Ishikawa (cell line): ENCODE results near the gene GFI1B.

Experiments used
- CEBPB ChIP-seq: IDR thresholded peaks from 2 replicates; pipeline ENCODE4 v1.6.1; 2012
- CREB1 ChIP-seq: IDR thresholded peaks from 2 replicates; pipeline ENCODE4 v1.6.1; 2012; ENCODE audit warnings: low read depth
- EGR1 ChIP-seq: IDR thresholded peaks from 2 replicates; pipeline ENCODE4 v1.6.1; 2012
- EP300 ChIP-seq: IDR thresholded peaks from 2 replicates; pipeline ENCODE4 v1.6.1; 2012; ENCODE audit warnings: borderline replicate concordance
- FOXM1 ChIP-seq: IDR thresholded peaks from 2 replicates; pipeline ENCODE4 v1.6.1; 2012; ENCODE audit warnings: low read depth, borderline replicate concordance
- NFIC ChIP-seq: IDR thresholded peaks from 2 replicates; pipeline ENCODE4 v1.6.1; 2012
- RAD21 ChIP-seq: IDR thresholded peaks from 2 replicates; pipeline ENCODE4 v1.6.1; 2012; ENCODE audit warnings: low read depth
- TAF1 ChIP-seq: IDR thresholded peaks from 2 replicates; pipeline ENCODE4 v1.6.1; 2012; ENCODE audit warnings: low read depth, mild to moderate bottlenecking
- TCF12 ChIP-seq: IDR thresholded peaks from 2 replicates; pipeline ENCODE4 v1.6.1; 2012; ENCODE audit warnings: low read depth
- TEAD4 ChIP-seq: IDR thresholded peaks from 2 replicates; pipeline ENCODE4 v1.6.1; 2012
- YY1 ChIP-seq: IDR thresholded peaks from 2 replicates; pipeline ENCODE4 v1.6.1; 2012; ENCODE audit warnings: low read depth
- ZBTB7A ChIP-seq: IDR thresholded peaks from 2 replicates; pipeline ENCODE4 v1.6.1; 2012; ENCODE audit warnings: low read depth
- TF ChIP-seq, protein P1 (sequence below): IDR thresholded peaks from 2 replicates; pipeline ENCODE4 v1.6.1; 2012
- TF ChIP-seq, protein P2 (sequence below): IDR thresholded peaks from 2 replicates; pipeline ENCODE4 v1.6.1; 2012; ENCODE audit warnings: low read depth, mild to moderate bottlenecking
- TF ChIP-seq, protein P3 (sequence below): IDR thresholded peaks from 2 replicates; pipeline ENCODE4 v1.6.1; 2012

Gene GFI1B

DNA sequence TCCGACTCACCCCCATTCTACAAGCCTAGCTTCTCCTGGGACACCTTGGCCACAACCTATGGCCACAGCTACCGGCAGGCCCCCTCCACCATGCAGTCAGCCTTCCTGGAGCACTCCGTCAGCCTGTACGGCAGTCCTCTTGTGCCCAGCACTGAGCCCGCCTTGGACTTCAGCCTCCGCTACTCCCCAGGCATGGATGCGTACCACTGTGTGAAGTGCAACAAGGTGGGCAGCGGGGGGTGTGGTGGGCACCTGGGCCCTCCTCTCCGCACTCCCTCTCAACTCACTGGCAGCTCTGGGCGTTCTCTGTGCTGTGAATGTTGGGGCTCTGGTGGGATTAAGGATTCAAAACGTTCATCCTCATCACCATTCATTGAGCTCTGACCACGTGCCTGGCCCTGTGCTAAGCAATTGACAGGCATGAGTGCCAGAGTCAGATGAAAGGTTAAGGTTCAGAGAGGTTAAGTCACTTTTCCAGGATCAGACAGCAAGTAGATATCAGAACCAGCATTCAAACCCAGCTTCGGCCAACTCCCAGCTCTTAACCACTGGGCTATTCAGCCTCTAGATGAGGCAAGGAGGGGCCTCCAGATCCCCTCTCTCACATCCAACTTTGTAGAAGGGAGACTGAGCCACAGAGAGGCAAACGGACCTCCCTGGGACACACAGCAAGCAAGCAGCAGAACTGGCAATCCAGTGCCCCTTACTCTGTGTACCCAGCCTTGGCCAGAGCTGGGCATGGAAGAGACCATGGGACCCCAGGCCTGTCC, 9.9 kb downstream of the GFI1B start:
- TF ChIP-seq TCF12 (no peak), NFIC (no peak), TEAD4 (no peak), TAF1 (no peak), EP300 (no peak), YY1 (no peak), EGR1 (no peak), RAD21 (no peak), CREB1 (no peak), CEBPB (no peak), ZBTB7A (no peak)
- TF ChIP-seq, protein P1, sequence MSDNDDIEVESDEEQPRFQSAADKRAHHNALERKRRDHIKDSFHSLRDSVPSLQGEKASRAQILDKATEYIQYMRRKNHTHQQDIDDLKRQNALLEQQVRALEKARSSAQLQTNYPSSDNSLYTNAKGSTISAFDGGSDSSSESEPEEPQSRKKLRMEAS = no peak
- TF ChIP-seq, protein P2, sequence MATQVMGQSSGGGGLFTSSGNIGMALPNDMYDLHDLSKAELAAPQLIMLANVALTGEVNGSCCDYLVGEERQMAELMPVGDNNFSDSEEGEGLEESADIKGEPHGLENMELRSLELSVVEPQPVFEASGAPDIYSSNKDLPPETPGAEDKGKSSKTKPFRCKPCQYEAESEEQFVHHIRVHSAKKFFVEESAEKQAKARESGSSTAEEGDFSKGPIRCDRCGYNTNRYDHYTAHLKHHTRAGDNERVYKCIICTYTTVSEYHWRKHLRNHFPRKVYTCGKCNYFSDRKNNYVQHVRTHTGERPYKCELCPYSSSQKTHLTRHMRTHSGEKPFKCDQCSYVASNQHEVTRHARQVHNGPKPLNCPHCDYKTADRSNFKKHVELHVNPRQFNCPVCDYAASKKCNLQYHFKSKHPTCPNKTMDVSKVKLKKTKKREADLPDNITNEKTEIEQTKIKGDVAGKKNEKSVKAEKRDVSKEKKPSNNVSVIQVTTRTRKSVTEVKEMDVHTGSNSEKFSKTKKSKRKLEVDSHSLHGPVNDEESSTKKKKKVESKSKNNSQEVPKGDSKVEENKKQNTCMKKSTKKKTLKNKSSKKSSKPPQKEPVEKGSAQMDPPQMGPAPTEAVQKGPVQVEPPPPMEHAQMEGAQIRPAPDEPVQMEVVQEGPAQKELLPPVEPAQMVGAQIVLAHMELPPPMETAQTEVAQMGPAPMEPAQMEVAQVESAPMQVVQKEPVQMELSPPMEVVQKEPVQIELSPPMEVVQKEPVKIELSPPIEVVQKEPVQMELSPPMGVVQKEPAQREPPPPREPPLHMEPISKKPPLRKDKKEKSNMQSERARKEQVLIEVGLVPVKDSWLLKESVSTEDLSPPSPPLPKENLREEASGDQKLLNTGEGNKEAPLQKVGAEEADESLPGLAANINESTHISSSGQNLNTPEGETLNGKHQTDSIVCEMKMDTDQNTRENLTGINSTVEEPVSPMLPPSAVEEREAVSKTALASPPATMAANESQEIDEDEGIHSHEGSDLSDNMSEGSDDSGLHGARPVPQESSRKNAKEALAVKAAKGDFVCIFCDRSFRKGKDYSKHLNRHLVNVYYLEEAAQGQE = no peak
- TF ChIP-seq, protein P3, sequence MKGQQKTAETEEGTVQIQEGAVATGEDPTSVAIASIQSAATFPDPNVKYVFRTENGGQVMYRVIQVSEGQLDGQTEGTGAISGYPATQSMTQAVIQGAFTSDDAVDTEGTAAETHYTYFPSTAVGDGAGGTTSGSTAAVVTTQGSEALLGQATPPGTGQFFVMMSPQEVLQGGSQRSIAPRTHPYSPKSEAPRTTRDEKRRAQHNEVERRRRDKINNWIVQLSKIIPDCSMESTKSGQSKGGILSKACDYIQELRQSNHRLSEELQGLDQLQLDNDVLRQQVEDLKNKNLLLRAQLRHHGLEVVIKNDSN = no peak

DNA sequence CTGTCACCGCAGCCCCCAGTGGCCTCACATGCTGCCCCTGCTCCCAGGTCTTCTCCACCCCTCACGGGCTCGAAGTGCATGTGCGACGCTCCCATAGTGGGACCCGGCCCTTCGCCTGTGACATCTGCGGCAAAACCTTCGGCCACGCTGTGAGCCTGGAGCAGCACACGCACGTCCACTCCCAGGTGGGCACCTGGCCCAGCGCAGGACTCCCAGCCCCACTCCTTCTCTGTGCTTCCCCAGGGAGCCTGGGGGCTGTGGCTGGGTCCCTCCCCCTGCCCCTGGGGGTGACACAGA, 10.5 kb downstream of the GFI1B start:
- TF ChIP-seq EP300 (no peak), EGR1 (no peak), TCF12 (no peak), CEBPB (no peak), TEAD4 (no peak), YY1 (no peak), ZBTB7A (no peak), FOXM1 (no peak), RAD21 (no peak), CREB1 (no peak)
- TF ChIP-seq, protein P2 = no peak

DNA sequence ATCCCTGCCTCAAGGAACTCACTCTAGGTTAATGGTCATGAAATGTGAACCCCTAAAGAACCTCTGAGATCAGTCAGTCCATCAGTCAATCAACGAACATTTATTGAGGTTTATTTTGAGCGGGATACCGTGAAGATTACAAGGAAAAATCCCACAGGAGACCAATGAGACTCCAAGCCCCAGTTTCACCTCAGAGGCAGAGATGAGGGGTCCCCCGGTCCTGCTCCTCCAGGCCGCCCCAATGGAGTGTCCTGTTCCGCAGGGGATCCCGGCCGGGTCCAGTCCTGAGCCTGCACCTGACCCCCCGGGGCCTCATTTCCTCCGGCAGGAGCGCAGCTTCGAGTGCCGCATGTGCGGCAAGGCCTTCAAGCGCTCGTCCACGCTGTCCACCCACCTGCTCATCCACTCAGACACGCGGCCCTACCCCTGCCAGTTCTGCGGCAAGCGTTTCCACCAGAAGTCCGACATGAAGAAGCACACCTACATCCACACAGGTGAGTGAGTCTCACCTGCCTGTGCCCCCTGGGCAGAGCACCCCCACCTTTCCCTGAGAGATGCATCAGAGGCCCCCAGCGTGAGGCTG, 11.0 kb downstream of the GFI1B start:
- TF ChIP-seq RAD21 = no peak
- TF ChIP-seq ZBTB7A = no peak
- no peak for TF ChIP-seq FOXM1
- TF ChIP-seq, protein P3 = no peak
- no peak for TF ChIP-seq TAF1
- TF ChIP-seq EP300 = no peak
- TF ChIP-seq CEBPB = no peak
- TF ChIP-seq CREB1 = no peak
- TF ChIP-seq, protein P2 = no peak
- no peak for TF ChIP-seq EGR1
- TF ChIP-seq TEAD4 = no peak
- TF ChIP-seq TCF12 = no peak
- TF ChIP-seq, protein P1 = no peak
- no peak for TF ChIP-seq NFIC
- TF ChIP-seq YY1 = no peak

DNA sequence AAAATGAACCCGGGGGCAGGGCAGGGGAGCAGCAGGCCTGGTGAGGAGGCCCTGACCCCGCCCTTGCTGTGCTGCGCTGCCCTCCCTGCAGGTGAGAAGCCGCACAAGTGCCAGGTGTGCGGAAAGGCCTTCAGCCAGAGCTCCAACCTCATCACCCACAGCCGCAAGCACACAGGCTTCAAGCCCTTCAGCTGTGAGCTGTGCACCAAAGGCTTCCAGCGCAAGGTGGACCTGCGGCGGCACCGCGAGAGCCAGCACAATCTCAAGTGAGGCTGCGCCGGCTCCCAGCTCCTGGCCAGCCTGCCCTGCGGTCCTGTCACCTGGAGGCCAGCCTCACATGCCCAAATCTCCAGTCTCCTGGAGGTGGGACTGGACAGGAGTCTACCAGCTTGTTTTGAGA, 12.3 kb downstream of the GFI1B start:
- no peak for TF ChIP-seq EGR1
- TF ChIP-seq, protein P2 = no peak
- no peak for TF ChIP-seq ZBTB7A
- TF ChIP-seq CREB1 = no peak
- TF ChIP-seq, protein P3 = no peak
- TF ChIP-seq TEAD4 = no peak
- TF ChIP-seq, protein P1 = no peak
- TF ChIP-seq TCF12 = no peak
- no peak for TF ChIP-seq NFIC
- no peak for TF ChIP-seq FOXM1
- TF ChIP-seq RAD21 = no peak
